DMS114 treated with DMSO at 0.1 percent for 48 hours (cell line): ENCODE measurements around the gene KCNMA1.

Experiments
- DNase-seq: peaks from one replicate; lab custom pipeline; 2025; ENCODE audit not compliant: unreplicated experiment; lab: John Stamatoyannopoulos, UW

KCNMA1 gene

DNA sequence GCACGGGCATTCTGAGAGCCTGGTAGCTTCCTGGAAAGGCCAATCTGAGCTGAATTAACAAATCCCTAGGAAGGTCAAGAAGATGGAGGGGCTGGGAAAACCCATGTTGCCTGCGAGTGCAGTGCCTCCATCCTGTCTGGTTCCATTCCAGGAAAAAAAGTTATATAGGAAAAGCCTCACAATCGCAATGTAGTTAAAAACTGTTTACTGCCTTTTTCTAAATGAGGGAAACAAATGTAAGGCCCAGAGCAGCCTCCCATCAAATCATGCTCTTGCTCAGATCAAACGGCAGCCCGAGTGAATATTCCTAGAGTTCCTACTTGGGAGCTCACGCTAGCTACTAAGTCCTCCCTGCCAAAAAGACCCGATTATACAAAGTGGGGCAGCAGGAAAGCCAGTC is 179.9 kb downstream of the KCNMA1 start:
- no peak for DNase-seq

DNA sequence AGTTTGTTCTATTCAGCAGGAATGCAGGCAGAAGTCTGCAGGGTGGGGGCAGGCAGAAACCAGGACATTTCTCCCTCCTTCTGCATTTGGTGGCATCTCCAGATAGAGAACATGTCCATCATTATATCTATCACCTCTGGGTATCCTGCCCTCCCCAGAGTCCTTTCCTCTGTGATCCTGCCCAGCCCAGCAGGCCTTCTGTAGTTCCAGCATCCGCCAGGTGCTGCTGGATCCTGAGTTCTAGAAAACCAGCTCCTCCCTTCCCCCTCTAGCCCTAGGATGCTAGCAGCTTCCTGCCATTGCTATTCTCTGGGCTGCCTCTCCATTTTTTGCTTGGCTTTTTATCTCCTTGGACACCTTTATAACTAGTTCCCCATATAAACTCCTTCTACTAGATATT is 180.3 kb downstream of the KCNMA1 start:
- no peak for DNase-seq

DNA sequence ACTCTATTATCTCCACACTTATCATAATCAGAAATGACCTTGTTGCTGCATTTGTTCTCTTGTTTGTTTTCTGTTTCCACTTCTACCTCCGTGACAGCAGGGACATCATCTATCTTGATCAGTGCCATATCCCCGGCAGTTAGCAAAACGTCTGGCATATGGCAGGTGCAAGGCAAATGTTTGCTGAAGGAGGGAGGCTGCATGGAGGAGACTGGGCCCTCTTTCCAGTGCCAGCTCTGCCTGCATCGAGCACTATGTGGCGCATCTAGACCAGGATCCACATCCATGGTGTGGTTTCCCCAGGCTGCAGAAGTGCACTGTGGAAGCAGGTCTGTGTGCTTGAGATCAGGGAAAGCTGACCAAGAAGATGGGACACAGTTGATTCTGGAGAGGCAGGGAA is 181.2 kb downstream of the KCNMA1 start:
- no peak for DNase-seq

DNA sequence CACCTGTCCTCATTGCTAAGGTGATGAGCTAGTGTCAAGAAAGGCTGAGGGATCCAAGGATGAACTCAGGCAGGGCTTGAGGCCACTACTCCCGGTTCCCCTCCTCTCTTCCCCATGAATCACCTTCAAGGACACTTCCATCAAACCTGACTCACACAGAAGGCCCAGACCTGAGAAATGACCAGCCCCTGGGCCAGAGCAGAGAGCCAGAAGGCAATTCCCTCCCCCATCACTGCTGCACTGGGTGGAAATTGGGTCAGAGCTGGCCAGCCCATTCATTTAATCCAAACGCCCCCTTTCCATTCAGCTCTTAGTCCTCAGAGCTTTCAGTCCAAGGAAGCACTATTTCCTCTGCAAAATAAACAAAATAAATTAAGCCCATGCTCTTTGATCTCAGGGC is 182.0 kb downstream of the KCNMA1 start:
- no peak for DNase-seq

DNA sequence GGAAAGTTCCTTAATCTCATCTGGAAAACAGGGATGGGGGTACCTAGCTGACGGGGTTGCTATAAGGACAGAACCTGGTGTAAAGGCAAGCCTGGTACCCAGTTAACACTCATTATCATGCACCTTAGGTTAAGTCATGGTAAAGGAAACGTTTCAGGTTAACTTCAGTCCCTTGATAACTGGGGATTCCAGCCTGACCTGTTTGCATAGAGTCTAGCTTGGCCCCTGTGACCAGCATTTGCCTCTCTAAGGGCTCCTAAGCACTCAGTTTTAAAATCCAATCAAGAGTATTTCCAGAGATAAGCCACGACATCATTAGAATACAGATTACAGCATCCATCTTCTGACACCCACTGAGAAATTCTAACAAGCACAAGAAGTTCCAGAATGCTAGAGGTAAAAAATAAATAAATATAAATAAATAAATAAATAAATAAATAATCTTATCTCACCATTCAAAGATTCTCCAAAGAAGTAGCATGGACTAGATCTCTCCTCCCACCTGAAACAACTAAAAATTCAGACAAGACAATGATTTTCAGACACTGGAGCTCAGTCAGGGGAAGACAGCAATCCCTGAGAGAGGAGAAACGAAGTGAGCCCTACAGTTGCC is 184.6 kb downstream of the KCNMA1 start:
- DNase-seq = no peak

DNA sequence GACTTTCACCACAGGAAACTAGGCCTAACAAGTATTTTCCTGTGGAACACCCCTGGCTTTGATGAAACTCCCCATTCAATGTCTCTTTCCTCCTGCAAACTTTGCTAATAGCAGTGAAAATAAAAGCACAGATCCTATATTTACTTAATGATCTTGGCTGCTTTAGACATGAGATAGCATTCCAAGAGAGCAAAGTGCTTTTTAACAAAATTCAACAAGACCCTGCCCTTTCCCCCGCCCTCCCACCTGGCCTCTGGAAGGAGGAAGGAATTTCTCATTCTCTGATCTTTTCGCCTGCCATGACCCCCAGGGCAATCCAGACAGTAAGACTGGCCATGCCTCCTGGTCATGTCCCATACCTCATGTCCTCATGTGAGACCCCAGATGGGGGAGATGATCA is 185.7 kb downstream of the KCNMA1 start:
- DNase-seq = no peak

DNA sequence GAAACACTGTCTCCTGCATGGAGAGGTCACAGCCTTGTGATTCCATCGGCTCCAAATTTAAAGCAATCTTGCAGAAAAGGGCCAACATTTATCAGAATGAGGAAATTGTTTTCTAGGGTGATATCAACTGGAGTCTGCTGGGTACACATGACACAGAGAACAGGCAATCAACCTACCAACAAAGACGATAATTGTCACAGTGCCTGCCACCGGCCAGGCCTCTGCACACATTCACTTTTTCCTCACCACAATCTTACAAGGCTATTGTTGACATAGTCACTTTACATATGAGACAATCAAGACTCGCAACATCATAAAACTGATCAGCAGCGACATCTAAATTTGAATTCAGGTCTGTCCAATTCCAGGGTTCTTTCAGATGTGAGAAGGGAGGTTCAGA is 189.4 kb downstream of the KCNMA1 start:
- DNase-seq = no peak

DNA sequence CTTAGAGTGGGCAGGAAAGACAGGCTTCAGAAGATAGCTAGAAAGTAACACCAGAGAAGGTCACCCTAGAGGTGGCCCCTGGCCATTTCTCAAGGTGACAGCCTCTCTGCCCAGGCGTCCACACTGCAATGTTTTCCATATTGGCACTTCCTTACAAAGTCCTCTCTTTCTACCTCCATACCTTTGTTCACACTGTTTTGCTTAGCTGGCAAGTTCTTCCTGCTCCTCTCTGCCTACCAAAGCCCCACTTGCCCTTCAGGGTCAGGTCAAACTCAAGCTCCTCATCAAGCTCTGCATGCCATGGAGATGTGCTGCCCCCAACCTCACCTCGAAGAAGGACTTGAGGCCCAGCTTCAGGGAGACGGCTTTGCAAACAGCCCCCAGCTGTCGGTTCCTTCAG is 190.9 kb downstream of the KCNMA1 start:
- DNase-seq = no peak

DNA sequence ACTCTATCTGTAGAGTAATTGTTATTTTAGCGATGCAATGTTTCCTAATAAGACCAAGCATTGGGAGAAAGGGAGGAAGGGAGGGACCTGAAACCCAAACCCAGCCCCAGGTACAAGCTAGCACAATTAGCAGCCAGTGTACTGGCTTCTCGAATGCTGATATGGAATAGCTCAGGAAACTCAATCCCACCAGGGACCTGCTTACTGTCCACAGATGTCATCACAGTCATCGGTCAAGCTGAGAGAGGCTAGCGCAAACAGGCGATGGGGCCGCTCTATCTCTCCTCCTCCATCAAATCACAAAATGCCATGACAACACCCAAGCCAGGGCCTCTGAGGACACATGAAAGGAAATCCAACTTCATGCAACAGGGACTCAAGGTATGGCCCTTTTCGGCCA is 192.1 kb downstream of the KCNMA1 start:
- no peak for DNase-seq

DNA sequence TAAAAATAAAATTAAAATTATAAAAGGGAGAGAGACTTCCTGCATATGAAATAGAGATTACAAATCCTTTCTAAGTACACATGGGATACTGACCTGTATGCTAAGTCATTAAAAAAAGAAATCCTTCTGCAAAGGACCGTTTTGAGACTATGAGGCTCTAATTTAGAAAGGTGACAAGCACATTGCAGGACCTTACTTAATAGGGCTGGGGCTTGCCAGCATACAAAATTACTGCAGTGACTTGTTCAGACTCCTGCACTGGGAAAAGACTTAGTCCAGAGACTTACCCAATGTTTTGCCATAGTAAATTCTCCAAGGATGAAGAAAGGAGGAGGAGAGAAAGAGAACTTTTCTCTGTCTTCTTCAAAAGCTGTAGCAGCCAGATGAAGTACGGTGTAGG is 193.6 kb downstream of the KCNMA1 start:
- no peak for DNase-seq

DNA sequence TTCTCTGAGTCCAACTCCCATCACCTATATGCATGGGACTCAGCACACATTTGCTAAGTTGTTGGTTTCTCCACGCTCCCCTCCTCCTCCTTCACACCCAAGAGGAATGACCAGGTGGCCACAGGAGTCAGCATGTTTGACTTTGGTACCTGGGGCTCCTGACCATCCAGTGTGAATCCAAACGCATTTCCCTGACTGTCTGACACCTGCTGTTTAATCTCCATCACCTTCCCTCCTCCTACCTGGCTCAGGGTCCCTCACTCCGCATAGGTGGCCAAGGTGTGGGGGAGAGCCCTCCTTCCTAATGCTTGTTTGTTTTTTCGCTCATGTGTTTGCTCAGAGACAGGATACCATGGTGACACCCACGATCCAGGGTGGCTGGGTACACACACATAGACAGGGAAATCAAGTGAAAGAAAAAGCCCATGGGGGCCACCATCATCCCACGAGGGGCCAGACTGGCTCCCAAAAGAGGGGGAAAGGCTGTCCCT is 194.9 kb downstream of the KCNMA1 start:
- no peak for DNase-seq

DNA sequence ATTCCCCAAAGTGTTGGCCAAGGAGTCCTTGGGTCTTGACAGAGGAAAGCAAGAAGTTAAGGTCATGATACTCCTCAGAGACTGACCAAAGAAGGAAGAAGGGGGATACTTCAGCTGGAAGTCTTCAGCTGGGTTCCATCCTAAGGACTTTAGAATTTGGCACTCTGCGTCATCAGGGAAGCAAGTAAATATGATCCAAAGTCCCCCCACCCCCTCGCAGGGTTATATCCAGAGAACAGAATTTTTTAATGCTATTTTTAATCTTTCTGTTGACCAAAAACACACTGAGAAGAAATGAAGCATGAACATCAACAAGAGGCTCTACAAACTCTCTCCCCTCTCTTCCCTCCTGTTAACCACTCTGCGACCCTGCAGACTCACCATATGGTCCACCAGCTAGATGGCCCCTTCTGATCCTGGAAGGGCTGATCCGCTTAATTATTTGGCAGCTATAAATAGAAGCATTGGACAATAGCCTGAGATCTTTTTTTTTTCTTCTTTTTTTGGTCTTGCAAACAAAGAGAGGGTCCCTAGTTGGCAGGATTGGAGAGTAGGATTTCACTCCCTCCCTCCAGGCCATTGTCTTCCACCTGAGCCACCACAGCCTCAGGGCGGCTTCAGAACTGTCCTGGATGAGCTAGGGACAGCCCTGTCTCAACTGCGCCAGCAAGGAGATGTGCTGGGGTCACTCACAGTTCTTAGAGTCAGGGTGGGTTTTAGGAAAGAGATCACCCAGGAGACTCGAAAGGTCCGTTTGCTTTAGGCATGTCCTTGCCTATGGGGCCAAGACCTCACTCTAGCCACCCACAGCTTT is 196.0 kb downstream of the KCNMA1 start:
- DNase-seq = no peak

DNA sequence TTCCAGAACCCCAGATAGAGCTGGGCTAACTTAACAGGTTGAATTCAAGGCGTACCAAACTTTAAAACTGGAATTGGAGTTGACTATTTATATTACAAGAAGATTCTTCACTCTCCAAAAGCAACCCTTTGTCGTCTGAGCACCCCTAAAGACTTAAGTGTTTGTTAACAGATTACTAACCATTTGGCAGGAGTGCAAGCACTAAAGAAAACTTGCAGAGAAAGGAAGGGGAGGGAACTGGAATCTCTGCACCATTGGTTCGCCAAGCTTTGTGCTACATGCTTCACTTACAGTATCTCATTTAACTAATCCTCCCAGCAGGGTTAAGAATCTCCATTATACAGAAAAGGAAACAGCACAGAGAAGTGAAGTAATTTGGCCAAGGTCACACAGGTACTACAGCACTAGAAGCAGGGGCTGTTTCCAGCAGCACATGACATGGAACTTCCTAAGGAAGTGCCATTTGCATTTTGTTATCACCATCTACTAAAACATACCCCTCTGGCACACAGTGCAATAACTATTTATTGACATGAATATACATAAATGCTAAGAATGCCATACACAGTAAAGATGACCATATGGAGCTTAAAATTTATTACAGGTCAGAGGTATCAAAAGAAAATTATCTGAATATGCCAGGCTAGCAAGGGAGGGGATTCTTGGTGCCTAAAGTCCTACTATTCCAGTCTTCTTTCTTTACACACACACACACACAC is 201.2 kb downstream of the KCNMA1 start:
- no peak for DNase-seq

DNA sequence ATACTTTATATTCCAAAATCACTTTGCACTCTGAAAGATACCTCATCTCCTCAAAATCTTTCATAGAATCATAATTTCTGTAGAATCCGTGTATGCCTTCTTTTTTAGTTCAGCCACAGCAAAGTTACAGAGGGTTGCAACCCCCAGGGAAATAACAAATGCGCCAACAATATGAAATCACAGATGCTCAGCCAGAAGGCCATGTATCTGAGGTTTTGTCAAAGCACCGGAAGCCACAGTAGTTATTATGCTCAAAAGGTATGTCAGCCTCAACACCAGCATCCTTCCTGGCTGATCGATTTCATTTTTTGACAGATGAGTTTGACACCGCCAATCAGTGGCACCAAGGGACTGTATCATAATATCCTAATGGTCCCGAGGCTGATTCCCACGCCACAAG is 204.1 kb downstream of the KCNMA1 start:
- DNase-seq = no peak

DNA sequence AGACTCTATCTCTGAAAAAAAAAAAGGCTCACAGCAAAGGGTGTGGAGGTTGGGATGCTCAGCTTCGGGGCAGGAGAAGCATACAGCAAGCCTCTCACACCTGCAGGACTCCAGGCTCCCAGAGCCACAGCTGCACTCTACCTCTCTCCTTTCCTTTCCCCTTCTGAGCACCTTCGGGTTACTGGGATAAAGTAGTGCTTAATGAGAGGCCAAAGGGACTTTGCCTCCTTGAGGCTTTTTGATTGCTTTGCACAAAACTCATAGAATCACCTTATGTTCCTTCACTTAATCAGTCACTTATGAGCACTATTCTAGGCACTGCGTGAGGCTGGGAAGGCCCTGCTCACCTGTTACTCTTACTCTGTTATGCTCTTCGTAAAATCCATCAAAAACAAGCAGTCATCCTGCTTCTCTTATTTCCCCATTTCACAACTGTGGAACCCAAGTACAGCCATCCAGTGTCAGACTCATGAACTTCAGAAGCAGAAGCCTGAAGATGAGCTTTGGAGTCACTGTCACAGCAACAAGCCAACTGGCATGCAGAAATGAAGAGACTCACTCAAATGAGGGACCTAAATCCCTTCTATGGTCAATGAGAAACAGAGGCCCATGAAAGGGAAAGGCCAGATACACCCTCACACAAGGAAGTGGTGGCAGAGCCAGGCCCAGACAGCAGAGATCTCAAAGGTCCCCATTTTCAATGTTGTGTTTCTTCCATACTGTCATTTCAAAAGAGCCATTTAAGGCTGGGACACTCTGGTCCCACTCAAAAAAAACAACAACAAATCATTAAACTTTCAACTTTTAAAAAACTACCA is 205.4 kb downstream of the KCNMA1 start:
- DNase-seq = no peak

DNA sequence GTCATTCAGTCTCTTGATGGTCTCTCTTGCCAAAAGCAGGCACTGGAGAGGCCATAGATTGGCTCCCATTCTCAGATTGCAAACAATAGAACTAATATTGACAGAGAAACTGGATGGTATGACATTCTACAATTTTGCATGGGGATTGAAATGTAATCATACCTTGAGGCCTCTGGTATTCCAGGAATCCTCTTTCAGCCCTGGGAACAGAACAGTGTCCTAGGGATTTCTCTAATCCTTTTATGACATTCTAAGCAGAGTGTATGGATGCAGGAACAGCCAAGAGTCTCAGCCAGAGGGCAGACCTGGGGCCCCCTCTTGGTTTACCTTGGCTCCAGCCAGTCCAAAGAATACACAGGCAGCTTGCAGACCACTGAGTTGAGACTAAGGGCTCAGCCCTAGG is 206.4 kb downstream of the KCNMA1 start:
- no peak for DNase-seq

DNA sequence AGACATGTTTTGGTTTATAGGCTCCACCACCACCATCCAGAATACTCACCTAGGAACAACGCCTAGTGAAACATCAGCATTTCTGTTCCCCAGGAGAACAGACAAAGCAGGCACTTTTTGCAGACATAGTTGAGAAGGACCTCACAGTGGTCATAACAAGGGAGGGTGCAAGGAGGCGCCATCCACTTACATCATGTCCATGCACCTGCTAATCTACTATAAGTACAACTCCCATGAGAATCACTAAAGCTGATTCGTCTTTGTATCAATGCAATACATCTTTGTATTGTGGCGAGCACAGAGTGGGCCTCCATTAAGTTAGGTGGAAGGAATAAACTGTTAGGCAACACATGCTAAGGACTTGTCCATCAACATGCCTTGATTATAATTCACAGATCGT is 207.1 kb downstream of the KCNMA1 start:
- no peak for DNase-seq

DNA sequence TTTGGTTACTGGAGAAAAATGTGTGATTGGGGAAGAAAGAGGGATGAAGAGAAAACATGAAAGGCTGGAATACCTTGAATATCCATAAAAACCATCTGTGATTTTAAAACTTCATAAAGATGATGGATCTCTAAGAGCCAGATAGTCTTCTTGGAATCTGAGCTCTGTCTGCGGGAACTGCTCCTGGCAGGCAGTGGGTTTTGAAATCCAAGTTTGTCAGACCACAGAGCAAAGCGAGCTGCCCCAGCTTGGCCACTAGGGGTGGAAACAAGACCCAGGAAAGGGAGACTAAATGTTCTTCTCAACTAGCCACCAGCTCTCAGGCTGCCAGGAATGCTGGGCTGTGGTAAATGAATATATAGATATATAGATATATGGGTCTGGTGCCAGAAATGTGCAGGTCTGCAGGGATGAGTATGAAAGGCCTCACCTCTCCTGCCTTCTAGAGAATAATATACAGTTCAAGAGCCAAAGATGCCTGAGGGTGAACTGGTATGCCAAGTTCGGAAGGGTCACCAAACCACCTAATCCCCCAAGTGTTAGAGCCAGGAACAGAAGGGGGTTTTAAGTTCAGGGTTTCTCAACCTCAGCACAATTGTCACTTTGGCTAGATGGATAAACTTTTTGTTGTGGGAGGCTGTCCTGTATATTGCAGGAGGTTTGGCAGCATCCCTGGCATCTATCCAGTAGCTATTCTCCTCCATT is 208.8 kb downstream of the KCNMA1 start:
- DNase-seq = no peak

DNA sequence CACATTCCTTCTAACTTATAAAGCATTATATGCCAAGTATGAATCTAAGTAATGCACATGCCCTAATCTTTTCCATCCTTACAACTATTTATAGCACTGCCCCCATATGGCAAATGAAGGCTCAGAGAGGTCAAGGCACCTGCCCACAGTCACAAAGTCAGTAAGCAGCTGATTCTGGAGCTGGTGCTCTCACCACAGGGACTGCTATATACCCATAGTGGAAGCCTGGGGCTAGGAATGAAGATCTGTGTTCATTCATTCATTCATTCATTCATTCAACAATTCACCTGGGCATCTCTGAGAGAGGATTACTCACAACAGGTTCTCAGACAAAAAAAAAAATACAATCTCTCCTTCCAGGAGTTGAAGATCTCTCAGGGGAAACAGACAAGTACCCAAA is 213.4 kb downstream of the KCNMA1 start:
- DNase-seq = no peak

DNA sequence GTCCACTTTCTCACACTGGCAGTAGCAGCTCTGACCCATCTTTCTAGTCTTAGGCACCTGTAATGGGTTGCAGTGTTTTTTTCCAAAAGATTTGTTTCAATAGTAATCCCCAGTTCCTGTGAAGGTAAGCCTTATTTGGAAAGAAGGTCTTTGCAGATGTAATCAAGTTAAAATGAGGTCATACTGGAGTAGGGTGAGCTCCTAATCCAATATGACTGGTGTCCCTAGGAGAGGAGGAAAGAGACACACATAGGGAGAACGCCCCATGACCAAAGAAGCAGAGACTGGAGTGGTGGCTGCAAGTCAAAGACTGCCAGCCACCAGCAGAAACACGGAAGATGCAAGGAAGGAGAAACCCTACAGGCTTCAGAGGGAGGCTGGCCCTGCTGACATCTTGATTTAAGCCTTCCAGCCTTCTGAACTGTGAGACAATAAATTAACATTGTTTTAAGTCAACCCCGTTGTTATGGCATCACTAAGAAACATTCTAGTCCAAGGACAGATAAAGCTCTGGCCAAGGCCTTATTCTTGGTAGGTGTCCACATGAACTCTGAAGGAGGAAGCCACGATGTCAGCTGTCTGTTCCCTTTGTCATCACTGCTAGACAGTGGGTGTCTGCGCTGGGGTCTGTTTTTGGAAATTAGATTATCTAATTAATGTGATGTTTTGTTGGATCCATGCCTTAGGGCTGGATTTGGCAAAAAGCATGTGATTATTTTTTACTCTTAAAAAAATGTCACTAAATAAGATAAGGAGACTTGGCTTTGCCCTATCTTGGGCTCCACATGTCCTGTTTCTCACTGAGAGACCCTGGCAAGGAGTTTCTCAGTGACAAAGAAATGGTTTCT is 214.9 kb downstream of the KCNMA1 start:
- no peak for DNase-seq
